ENCODE data around the gene SLFN11. TPM values are rescaled to one million over a fixed set of nuclear protein-coding genes. Genes with fewer than 3 reads are reported as not detected.
"Not testable (repeated sequence)": the region's sequence is repeated elsewhere in the genome, so short reads cannot be mapped to it uniquely, and the experiment has no call there.

SLFN11 gene
- total RNA-seq, 4 donors from 2014 or later = 1.4 to 12.4 (median 10.1) TPM

DNA sequence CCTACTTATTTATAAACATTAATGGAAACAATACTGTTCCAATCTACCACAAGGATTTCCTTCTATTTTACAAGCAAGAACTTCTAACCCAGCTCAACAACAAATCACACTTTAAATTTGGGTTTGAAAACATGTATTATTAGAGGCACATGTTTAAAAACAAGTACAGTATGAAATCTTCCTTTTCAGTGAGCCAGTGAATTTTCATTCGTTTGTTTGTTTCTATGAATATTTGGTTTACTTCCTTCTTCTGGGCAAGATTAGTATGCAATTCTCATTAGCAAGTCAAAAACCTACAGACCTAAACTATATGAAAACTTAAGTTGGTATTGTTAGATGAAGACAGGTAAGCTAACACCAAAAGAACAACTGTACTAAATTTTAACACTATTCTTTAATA, 33.1 kb upstream of the SLFN11 start:
- no peak overlapping the region for H3K27ac ChIP-seq
- intact Hi-C loops (cut with DNase I) = loop anchor here (10.0 kb wide), 1 partner anchor 58 kb away; no protein-coding TSS in a partner anchor
- peaks cover 0 to 42% (median 0%) of the 10 kb centered on the region in 3 donors for H3K36me3 ChIP-seq
- TF ChIP-seq POLR2A (IDR thresholded peaks at IDR 0.05) = no peak
- TF ChIP-seq CTCF (IDR thresholded peaks at IDR 0.05) = no peak
- WGBS, 2 donors = 77 to 86% methylated on average over 1 of the region's 1 CpG
- H3K27me3 ChIP-seq = no peaks in the 10 kb centered on the region
- H3K4me1 ChIP-seq = no peaks in the 10 kb centered on the region
- no peaks in the 10 kb centered on the region for H3K9me3 ChIP-seq
- H3K4me3 ChIP-seq = no peak overlapping the region
- no peak for DNase-seq

DNA sequence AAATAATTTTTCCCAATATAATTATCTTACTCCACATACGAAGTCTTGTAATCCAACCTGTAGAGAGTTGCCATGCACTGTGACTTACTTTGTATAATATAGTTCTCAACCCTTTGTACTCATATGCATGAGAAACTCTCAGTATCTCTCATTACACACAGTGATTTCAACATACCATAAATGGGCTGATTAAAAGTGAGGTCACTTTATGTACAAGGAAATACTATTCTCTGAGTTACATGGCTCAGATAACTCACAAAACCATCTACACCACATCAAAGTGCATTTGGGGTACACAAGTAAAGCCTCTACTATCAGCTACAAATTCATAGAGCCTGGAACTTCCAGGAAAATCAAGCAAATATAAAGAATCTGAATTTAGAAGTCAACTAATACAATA, 30.9 kb upstream of the SLFN11 start:
- Histone ChIP-seq H3K4me1 (no peaks in the 10 kb centered on the region), H3K36me3 (peaks cover 0 to 21% (median 0%) of the 10 kb centered on the region in 3 donors), H3K4me3 (no peak overlapping the region), H3K9me3 (no peaks in the 10 kb centered on the region), H3K27ac (no peak overlapping the region), H3K27me3 (no peaks in the 10 kb centered on the region)
- TF ChIP-seq POLR2A (IDR thresholded peaks at IDR 0.05) = no peak
- no peak for TF ChIP-seq CTCF (IDR thresholded peaks at IDR 0.05)
- WGBS, 2 donors = 75 to 87% methylated on average over 1 of the region's 1 CpG
- intact Hi-C loops (cut with DNase I) = loop anchor here (10.0 kb wide), 1 partner anchor 60 kb away; no protein-coding TSS in a partner anchor
- DNase-seq = no peak

- DNase-seq; H3K4me1 ChIP-seq; H3K9me3 ChIP-seq; H3K36me3 ChIP-seq; intact Hi-C loops (cut with DNase I); H3K27ac ChIP-seq; H3K4me3 ChIP-seq: not testable (repeated sequence)
- whole genome bisulfite sequencing, 2 donors = 91 to 97% methylated on average over 11 to 12 of the region's 13 CpGs
- peaks cover 0 to 11% (median 0%) of the 10 kb centered on the region in 4 donors for H3K27me3 ChIP-seq
Measured at GRCh38 chr17:35393783-35394182, 20.4 kb upstream of the SLFN11 start.

GRCh38 chr17:35390663-35391062, 17.2 kb upstream of the SLFN11 start:
- peaks cover 0 to 11% (median 0%) of the 10 kb centered on the region in 4 donors for H3K27me3 ChIP-seq

DNA sequence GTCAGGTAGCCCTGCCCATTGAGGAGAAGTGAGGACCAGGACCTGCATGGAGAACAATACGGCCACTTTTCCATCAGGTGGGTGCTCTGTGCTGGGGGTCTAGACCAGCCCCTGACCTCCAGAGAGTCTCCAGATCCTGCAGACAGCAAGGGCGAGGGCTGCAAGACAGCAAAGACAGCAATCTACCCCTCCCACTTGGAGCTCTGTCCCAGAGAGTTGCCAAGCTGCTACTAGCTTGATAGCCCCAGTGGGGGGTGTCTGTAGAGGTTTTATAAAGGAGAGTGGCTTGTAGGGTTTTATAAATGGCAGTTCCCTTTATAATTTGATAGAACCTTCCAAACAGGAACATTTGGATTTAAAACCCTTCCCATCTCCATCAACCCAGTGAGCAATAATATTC, 16.7 kb upstream of the SLFN11 start:
- no peak for TF ChIP-seq CTCF (IDR thresholded peaks at IDR 0.05)
- no peak for TF ChIP-seq POLR2A (IDR thresholded peaks at IDR 0.05)
- Histone ChIP-seq H3K27me3 (peaks cover 0 to 11% (median 0%) of the 10 kb centered on the region in 4 donors), H3K36me3 (no peaks in the 10 kb centered on the region), H3K27ac (no peak overlapping the region), H3K9me3 (no peaks in the 10 kb centered on the region), H3K4me1 (no peaks in the 10 kb centered on the region), H3K4me3 (no peak overlapping the region)
- intact Hi-C loops (cut with DNase I) = no loop called here
- no peak for DNase-seq
- WGBS, 2 donors = 80% methylated on average over 1 of the region's 2 CpGs; no CpG with 5 or more reads in 1 of the 2 donors

More at GRCh38 chr17:35390663-35391062, 17.2 kb upstream of the SLFN11 start:
- no peaks in the 10 kb centered on the region for H3K36me3 ChIP-seq
- DNase-seq = no peak
- H3K4me3 ChIP-seq = no peak overlapping the region
- no peaks in the 10 kb centered on the region for H3K4me1 ChIP-seq
- no peaks in the 10 kb centered on the region for H3K9me3 ChIP-seq
- intact Hi-C loops (cut with DNase I) = no loop called here
- H3K27ac ChIP-seq = no peak overlapping the region
- WGBS, 2 donors = 35 to 71% methylated on average over 1 to 2 of the region's 2 CpGs
- TF ChIP-seq CTCF (IDR thresholded peaks at IDR 0.05) (no peak), POLR2A (IDR thresholded peaks at IDR 0.05) (no peak)

DNA sequence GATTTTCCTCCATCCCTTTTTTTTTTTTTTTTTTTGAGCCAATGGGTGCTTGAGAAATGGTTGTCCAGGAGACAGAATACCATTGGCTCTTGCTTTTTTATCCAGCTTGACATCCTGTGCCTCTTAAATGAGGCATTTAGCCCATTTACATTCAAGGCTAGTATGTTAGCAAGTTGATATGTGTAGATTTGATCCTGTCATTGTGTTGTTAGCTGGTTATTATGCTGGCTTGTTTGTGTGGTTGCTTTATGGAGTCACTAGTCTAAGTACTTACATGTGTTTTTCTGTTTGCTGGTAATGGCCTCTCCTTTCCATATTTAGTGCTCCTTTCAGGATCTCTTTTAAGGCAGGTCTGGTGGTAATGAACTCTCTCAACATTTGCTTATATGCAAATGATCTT, 14.1 kb upstream of the SLFN11 start:
- peaks cover 0 to 11% (median 0%) of the 10 kb centered on the region in 4 donors for H3K27me3 ChIP-seq
- no peak for DNase-seq
- no peaks in the 10 kb centered on the region for H3K9me3 ChIP-seq
- no peaks in the 10 kb centered on the region for H3K36me3 ChIP-seq
- H3K4me1 ChIP-seq = no peaks in the 10 kb centered on the region
- intact Hi-C loops (cut with DNase I) = no loop called here
- H3K4me3 ChIP-seq = no peak overlapping the region
- H3K27ac ChIP-seq = no peak overlapping the region
- TF ChIP-seq POLR2A (IDR thresholded peaks at IDR 0.05) (no peak), CTCF (IDR thresholded peaks at IDR 0.05) (no peak)
